ENCODE measurements around the gene YY1. TPM values are rescaled to one million over a fixed set of nuclear protein-coding genes. Genes with fewer than 3 reads are reported as not detected.
A peak's percentile ranks its signal among the peaks of the same experiment; 100 is the strongest.

The YY1 gene
- total RNA-seq, 4 donors from 2014 or later: 30.6 to 46.5 (median 33.5) TPM

GRCh38 chr14:100312877-100313400, 74.0 kb downstream of the YY1 start:
- Histone ChIP-seq H3K4me3 (no peak overlapping the region), H3K4me1 (peaks cover 15 to 62% (median 17%) of the 10 kb centered on the region in 3 donors), H3K36me3 (no peaks in the 10 kb centered on the region), H3K9me3 (no peaks in the 10 kb centered on the region), H3K27me3 (no peaks in the 10 kb centered on the region), H3K27ac (peak overlapping the region in 1 of 4 donors; percentile 48)
- no peak for DNase-seq
- WGBS, 2 donors: 65 to 80% methylated on average over 3 to 9 of the region's 10 CpGs
- TF ChIP-seq POLR2A (IDR thresholded peaks at IDR 0.05): no peak
- no peak for TF ChIP-seq CTCF (IDR thresholded peaks at IDR 0.05)
- intact Hi-C loops (cut with DNase I): no loop called here

GRCh38 chr14:100313464-100314230, 74.7 kb downstream of the YY1 start:
- WGBS, 2 donors: 56 to 78% methylated on average over 13 to 21 of the region's 26 CpGs
- H3K36me3 ChIP-seq: no peaks in the 10 kb centered on the region
- no peak overlapping the region for H3K4me3 ChIP-seq
- H3K9me3 ChIP-seq: no peaks in the 10 kb centered on the region
- H3K4me1 ChIP-seq: peaks cover 15 to 62% (median 16%) of the 10 kb centered on the region in 3 donors
- no peaks in the 10 kb centered on the region for H3K27me3 ChIP-seq
- TF ChIP-seq POLR2A (IDR thresholded peaks at IDR 0.05): no peak
- DNase-seq: no peak
- H3K27ac ChIP-seq: peak overlapping the region in 3 of 4 donors; percentile 48 to 68 (median 53)
- intact Hi-C loops (cut with DNase I): no loop called here

- no peak for DNase-seq
These were observed 75.8 kb downstream of the YY1 start for GRCh38 chr14:100314724-100315123.

GRCh38 chr14:100317389-100317788, 78.4 kb downstream of the YY1 start:
- H3K4me3 ChIP-seq: no peak overlapping the region
- TF ChIP-seq CTCF (IDR thresholded peaks at IDR 0.05): no peak
- intact Hi-C loops (cut with DNase I): no loop called here

More at GRCh38 chr14:100314724-100315123, 75.8 kb downstream of the YY1 start:
- Histone ChIP-seq H3K36me3 (no peaks in the 10 kb centered on the region), H3K27ac (peak overlapping the region in 3 of 4 donors; percentile 1 to 68 (median 53)), H3K27me3 (no peaks in the 10 kb centered on the region), H3K4me1 (peaks cover 15 to 63% (median 16%) of the 10 kb centered on the region in 3 donors), H3K4me3 (no peak overlapping the region), H3K9me3 (no peaks in the 10 kb centered on the region)
- WGBS, 2 donors: 38 to 50% methylated on average over 3 to 4 of the region's 6 CpGs
- intact Hi-C loops (cut with DNase I): no loop called here
- TF ChIP-seq POLR2A (IDR thresholded peaks at IDR 0.05) (no peak), CTCF (IDR thresholded peaks at IDR 0.05) (no peak)

GRCh38 chr14:100317912-100318808, 79.2 kb downstream of the YY1 start:
- DNase-seq: no peak
- Histone ChIP-seq H3K4me3 (peak overlapping the region; percentile 13 to 53 (median 35)), H3K27me3 (no peaks in the 10 kb centered on the region), H3K4me1 (peaks cover 15 to 71% (median 19%) of the 10 kb centered on the region in 3 donors), H3K9me3 (no peaks in the 10 kb centered on the region), H3K36me3 (no peaks in the 10 kb centered on the region), H3K27ac (peak overlapping the region; percentile 18 to 51 (median 28))
- intact Hi-C loops (cut with DNase I): no loop called here
- peak; percentile 62 to 79 (median 76) for TF ChIP-seq CTCF (IDR thresholded peaks at IDR 0.05)
- TF ChIP-seq POLR2A (IDR thresholded peaks at IDR 0.05): no peak
- 46 to 51% methylated on average over 14 to 26 of the region's 40 CpGs for WGBS, 2 donors

More at GRCh38 chr14:100317389-100317788, 78.4 kb downstream of the YY1 start:
- Histone ChIP-seq H3K9me3 (no peaks in the 10 kb centered on the region), H3K36me3 (no peaks in the 10 kb centered on the region), H3K4me1 (peaks cover 15 to 78% (median 19%) of the 10 kb centered on the region in 3 donors), H3K27me3 (no peaks in the 10 kb centered on the region), H3K27ac (peak overlapping the region in 2 of 4 donors; percentile 24 to 51)
- no peak for DNase-seq
- WGBS, 2 donors: 71 to 87% methylated on average over 2 to 6 of the region's 6 CpGs

Data from esophagus squamous epithelium (tissue), 5 donors.